Measurements from ENCODE around the gene ASH1L.
A peak's percentile ranks its signal among the peaks of the same experiment; 100 is the strongest.

The ASH1L gene

DNA sequence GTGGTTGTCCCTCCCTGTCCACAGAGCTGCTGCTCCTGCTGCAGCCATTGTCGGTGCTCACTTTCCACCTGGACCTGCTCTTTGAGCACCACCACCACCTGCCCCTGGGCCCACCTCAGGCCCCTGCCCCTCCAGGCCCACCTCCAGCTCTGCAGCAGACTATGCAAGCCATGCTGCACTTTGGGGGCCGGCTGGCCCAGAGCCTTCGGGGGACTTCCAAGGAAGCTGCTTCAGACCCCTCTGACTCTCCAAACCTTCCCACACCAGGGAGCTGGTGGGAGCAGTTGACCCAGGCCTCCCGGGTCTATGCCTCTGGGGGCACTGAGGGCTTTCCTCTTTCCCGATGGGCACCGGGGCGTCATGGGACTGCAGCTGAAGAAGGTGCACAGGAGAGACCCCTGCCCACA, 236.0 kb downstream of the ASH1L start:
- no peak for DNase-seq

DNA sequence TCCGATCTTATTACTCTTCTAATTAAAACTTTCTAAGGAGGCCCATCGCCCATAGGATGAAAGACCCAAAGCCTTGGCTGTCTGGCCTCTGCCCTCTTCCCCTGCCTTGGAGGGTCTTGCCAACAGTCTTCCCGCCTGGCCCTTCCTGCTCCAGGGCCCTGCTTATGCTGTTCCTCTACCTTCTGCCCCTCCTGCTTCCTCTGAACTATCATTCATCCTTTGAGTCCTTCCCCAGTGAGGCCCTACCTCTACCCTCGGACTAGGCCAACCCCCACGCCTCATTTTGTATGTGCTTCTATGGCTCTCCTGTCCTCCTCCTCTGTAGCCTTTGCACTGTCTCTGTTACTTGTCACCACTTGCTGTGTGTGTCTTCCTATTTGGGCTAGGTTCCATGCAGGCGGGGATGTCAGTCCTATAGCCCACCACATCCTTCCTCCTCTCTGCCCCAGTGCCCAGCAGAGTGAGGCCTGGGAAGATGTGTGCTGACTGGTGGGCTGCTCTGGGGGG, 236.5 kb downstream of the ASH1L start:
- no peak for DNase-seq

DNA sequence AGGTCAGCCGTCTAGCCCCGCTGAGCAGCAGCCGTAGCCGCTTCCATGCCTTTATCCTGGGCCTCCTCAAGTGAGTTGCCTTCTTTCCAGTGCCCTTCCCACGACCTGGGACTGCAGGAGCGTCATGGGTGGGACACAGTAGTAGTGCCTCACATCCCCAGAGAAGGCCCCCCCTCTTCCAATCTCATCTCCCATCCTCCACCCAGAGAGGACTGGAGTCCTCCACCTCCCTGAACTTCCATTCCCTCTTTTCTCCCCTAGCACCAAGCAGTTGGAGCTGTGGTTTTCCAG, 237.1 kb downstream of the ASH1L start:
- no peak for DNase-seq

DNA sequence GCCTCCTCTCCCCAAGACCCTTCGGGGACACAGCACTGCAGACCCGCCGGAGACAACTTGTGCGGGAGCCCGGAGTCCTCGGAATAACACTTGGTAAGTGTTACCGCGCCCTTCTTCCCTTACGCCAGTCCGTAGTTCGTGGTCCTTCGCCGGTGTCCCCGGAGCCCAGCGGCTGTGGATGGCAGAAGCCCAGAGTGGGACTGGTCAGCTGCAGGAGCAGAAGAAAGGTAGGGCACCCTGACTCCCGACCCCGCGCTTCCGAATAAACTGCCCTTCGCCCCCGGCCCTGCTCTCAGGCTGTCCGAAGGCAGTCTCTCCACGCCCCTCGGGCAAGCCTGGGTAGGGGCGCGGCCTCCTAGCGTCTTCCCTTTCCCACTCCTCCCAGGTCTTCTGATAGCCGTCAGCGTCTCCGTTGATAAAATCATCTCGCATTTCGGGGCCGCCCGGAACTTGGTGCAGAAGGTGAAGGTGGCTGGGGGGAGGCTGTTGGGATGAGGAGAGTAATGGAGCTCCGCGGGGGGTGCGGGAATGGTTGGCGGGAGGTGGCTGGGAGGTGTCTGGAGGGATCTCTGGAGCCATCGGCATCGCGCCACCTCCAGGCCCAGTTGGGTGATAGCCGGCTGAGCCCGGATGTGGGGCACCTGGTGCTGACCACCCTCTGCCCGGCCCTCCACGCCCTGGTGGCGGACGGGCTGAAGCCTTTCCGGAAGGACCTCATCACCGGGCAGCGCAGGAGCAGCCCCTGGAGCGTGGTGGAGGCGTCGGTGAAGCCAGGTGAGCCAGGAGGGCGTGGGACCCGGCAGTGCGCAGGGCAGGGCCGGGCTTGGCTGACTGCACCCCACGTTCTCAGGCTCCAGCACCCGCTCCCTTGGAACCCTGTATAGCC, 237.6 kb downstream of the ASH1L start:
- DNase-seq = peak in 5 of 14 donors; percentile 17 to 69 (median 54)

DNA sequence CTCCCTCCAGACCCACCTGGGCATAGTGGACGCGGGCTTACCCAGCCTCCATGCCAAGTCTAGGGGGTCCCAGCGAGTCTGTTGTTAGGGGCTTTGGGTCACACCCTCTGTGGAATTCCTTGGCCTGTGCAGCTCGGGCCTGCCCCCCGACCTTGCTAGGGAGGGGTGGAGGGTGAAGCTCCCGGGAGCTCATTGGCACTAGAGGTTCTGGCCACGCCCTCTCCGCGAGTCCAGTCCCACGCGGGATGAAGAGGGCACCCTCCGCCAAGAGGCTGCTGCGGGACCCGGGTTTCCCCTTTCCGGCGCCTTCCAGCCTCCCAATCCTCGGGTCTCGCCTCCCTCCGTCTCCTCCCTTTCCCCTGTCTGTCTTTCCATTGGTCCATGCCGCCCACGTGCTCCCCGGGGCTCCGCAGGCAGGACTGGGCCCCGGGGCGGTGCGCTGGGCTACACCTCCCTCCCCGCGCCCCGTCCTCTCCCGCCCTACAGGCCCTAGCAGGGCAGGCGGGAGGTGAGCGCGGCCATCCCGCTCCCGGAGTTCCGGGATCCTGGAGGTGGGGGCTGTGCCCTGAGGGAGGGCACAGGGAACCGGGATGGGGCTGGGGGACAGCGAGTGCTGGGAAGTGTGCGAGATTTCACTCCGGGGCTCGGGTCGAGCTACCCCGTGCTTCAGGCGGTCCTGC, 238.4 kb downstream of the ASH1L start:
- peak; percentile 45 to 96 (median 88) for DNase-seq

- DNase-seq = peak in 12 of 14 donors; percentile 60 to 92 (median 82)
Observed at GRCh38 chr1:155323729-155324036, 238.9 kb downstream of the ASH1L start.

GRCh38 chr1:155322953-155323728, 239.5 kb downstream of the ASH1L start:
- peak in 13 of 14 donors; percentile 35 to 88 (median 74) for DNase-seq

DNA sequence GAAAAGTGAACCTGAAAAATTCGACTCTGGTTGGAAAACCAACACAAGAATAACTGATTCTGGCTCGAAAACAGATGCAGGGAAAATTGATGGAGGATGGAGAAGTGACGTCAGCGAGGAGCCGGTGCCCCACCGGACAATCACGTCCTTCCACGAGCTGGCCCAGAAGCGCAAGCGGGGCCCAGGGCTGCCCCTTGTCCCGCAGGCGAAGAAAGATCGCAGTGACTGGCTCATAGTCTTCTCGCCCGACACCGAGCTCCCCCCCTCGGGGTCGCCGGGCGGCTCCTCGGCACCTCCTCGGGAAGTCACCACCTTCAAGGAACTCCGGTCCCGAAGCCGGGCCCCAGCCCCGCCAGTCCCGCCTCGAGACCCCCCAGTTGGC, 240.0 kb downstream of the ASH1L start:
- peak in 7 of 14 donors; percentile 34 to 67 (median 57) for DNase-seq

GRCh38 chr1:155321639-155322503, 240.7 kb downstream of the ASH1L start:
- peak in 1 of 14 donors; percentile 31 for DNase-seq

DNA sequence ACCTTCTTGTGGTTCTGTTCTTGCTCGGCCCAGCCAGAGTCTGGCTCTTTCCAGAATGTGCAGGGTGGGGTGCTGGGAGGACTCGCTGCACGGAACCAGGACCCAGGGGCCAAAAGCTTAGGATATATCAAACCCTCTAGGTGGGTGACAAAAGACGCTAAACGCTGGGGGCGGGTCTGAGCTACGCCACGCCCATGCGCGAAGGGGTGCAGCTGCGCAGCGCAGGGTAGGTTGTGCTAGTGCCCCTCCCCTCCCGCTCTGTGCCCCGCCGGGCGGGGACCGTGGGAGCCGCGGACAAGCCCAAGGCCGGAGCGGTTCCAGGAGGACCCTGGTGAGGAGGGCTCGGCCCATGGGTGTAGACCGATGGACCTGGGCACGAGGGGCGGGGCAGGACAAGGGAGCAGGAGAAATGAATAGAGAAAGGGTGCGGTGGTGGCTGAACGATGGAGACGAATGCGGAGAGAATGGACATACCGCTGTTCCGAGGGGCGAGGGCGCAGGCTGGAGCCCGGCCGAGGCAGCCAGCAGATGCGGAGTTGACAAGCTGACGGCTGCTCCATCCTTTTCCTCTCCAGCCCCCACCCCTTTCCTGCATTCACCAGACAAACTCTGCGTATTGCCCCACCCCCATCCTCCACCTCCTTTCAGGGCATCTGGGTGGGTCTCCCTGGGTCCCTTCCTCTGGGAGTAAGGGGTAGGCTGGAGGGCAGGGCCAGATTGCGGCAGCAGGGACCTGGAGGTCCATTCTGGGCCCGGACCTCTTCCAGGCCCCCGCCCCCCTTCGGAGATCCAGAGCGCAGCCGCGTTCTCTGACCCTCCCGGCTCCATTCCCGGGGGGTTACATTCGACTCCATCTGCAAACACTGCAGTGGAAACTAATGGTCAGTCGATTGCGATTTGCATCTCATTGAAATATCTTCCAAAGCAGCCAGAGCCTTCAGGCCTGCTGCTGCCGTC, 241.7 kb downstream of the ASH1L start, which contains the start of gene RUSC1:
Gene RUSC1 (plus strand): TSS at position 234 of the 957 bp plus-strand sequence. CDS start 880 bp downstream, outside the sequence.
- peak in 11 of 14 donors; percentile 12 to 86 (median 41) for DNase-seq

DNA sequence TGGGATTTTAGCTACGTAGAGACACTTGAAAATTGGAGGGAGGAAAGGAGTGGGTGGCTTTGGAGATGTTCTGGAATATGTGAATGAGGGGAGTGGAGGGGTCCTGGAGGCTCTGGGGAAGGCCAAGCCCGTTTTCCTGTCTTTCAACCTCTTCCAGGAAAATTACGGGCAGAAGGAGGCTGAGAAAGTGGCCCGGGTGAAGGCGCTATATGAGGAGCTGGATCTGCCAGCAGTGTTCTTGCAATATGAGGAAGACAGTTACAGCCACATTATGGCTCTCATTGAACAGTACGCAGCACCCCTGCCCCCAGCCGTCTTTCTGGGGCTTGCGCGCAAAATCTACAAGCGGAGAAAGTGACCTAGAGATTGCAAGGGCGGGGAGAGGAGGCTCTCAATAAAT, 242.4 kb downstream of the ASH1L start:
- peak in 1 of 14 donors; percentile 41 for DNase-seq

- DNase-seq = no peak
Observed at GRCh38 chr1:155319536-155319935, 243.1 kb downstream of the ASH1L start.

- DNase-seq = no peak
Observed at GRCh38 chr1:155318082-155318481, 244.5 kb downstream of the ASH1L start.

DNA sequence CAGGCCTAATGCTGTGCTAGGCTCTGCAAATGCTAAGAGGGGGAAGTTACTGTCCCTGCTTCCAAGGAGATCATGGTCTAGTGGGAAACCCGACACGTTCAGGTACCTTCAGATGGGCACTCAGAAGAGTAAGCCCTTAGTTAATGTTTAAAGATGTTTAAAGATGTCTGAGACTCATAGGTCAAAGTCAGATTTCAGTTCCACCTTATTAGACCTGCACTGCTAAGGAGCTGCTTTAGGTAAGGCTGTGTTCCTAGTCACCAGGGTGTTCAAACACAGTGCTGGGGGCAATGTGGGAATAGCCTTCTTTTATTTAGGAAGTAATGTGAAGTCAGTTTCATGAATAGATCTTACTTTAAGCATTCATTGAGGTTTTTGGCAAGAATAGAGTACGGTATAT, 245.7 kb downstream of the ASH1L start:
- no peak for DNase-seq

DNA sequence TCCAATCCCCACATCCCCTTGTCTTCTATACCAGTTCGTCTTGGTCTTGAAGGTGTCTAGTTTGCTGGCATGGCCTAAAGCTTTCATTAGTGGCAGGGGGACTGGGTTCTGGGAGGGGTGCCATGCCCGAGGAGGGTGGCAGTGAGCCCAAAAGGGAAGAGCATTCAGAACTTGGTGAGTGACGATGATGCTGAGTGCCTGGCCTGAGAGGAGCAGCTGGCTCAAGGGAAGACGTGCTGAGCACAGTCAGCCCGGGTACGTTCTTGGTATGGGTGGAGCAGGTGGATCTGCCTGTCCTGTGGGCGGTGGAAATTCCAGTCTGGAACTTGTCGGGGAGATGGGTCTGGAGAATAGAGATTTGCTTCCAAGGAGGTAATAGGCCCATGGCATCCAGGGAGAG, 249.3 kb downstream of the ASH1L start:
- peak in 6 of 14 donors; percentile 7 to 36 (median 24) for DNase-seq

DNA sequence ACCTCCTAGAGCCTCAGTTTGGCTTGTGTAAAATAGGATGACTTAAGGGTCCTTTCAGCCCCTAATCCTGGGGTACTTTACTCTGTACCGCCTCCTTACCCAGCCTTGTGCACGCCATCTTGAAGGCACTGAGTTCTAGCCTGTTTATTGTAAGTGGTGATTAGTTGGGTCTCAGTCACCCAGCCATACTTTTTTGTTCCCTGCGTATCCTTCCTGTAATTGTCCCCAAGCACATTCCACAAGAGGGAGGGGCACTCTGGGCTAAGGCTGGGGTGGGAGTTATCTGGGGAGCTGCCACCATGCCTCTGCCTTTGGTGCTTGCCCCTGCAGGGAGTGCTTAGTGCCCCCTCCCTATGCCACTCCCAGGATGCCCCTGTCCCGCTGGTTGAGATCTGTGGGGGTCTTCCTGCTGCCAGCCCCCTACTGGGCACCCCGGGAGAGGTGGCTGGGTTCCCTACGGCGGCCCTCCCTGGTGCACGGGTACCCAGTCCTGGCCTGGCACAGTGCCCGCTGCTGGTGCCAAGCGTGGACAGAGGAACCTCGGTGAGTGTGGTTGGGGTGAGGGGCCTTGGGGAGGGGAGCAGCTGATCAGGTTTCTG, 253.1 kb downstream of the ASH1L start:
- peak in 2 of 14 donors; percentile 20 to 28 for DNase-seq

- DNase-seq = peak; percentile 93 to 99 (median 98)
Observed at GRCh38 chr1:155308493-155309422, 253.8 kb downstream of the ASH1L start, which contains the start of gene FDPS. FDPS (plus strand) TSS chr1:155308866; CDS start chr1:155309790, 924 bp downstream.

DNA sequence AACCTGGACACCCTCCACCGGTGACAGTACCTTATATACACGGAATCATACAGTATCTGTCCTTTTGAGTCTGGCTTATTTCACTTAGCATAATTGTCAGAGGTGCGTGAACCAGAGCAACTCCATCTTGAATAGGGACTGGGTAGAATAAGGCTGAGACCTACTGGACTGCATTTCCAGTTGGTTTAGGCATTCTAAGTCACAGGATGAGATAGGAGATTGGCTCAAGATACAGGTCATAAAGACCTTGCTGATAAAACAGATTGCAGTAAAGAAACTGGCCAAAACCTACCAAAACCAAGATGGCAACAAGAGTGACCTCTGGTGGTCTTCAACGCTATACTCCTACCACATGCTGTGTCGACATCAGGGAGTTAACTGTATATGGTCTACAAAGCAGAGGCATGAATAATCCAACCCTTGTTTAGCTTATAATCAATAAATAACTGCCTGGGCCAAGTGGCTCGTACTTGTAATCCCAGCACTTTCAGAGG, 255.3 kb downstream of the ASH1L start:
- no peak for DNase-seq
